Astrocyte (in vitro differentiated cells and primary cell): ENCODE results near the gene CCDC85A. TPM values are rescaled to one million over a fixed set of nuclear protein-coding genes. Genes with fewer than 3 reads are reported as not detected.
A peak's percentile ranks its signal among the peaks of the same experiment; 100 is the strongest.

Experiments
- DNase-seq: peaks from one replicate; pipeline ENCODE4 v3.0.0-alpha.2; 2010; ENCODE audit warnings: low read depth
- FAIRE-seq: peaks from 2 replicates; lab custom pipeline; 2011; peaks lifted over from hg19 to GRCh38; lab: Jason Lieb, UNC
- H2AFZ ChIP-seq: 2 replicates; pipeline ENCODE4 v1.6.0; 2012; ENCODE audit warnings: low read depth, low read length, inconsistent platforms
- H3K27ac ChIP-seq: 2 replicates; pipeline ENCODE4 v1.5.1; 2011; ENCODE audit warnings: low read depth, low read length, inconsistent platforms
- H3K27me3 ChIP-seq: 2 replicates; pipeline ENCODE4 v1.6.0; 2011; ENCODE audit warnings: low read length, inconsistent platforms; ENCODE audit not compliant: insufficient read depth
- H3K36me3 ChIP-seq: 2 replicates; pipeline ENCODE4 v1.5.1; 2011; ENCODE audit warnings: low read length, inconsistent platforms; ENCODE audit not compliant: insufficient read depth
- H3K4me1 ChIP-seq: 2 replicates; pipeline ENCODE4 v1.5.1; 2011; ENCODE audit warnings: low read length, inconsistent platforms; ENCODE audit not compliant: insufficient read depth
- H3K4me2 ChIP-seq: 2 replicates; pipeline ENCODE4 v1.6.0; 2012; ENCODE audit warnings: low read length, inconsistent platforms
- H3K4me3 ChIP-seq: 2 replicates; pipeline ENCODE4 v1.5.1; 2011; ENCODE audit warnings: low read depth, mild to moderate bottlenecking, low read length, inconsistent platforms; ENCODE audit not compliant: insufficient read depth
- H3K79me2 ChIP-seq: 2 replicates; pipeline ENCODE4 v1.6.0; 2012; ENCODE audit warnings: mild to moderate bottlenecking, low read length, inconsistent platforms; ENCODE audit not compliant: insufficient read depth
- H3K9ac ChIP-seq: 2 replicates; pipeline ENCODE4 v1.6.0; 2012; ENCODE audit warnings: mild to moderate bottlenecking, low read length, inconsistent platforms
- H3K9me3 ChIP-seq: 2 replicates; pipeline ENCODE4 v1.5.1; 2012; ENCODE audit warnings: low read depth, mild to moderate bottlenecking, low read length, inconsistent platforms; ENCODE audit not compliant: insufficient read depth
- H4K20me1 ChIP-seq: 2 replicates; pipeline ENCODE4 v1.6.0; 2012; ENCODE audit warnings: low read length, inconsistent platforms; ENCODE audit not compliant: insufficient read depth
- H3K27ac Mint-ChIP-seq: one replicate; pipeline ENCODE4 v1.8.0; 2021; ENCODE audit warnings: mild to moderate bottlenecking, mixed read lengths; ENCODE audit not compliant: unreplicated experiment
- H3K27me3 Mint-ChIP-seq: one replicate; pipeline ENCODE4 v1.8.0; 2021; ENCODE audit warnings: low read depth, mixed read lengths; ENCODE audit not compliant: unreplicated experiment
- H3K36me3 Mint-ChIP-seq: one replicate; pipeline ENCODE4 v1.8.0; 2021; ENCODE audit warnings: low read depth, mixed read lengths; ENCODE audit not compliant: unreplicated experiment
- H3K4me1 Mint-ChIP-seq: one replicate; pipeline ENCODE4 v1.8.0; 2021; ENCODE audit warnings: low read depth, mixed read lengths; ENCODE audit not compliant: unreplicated experiment
- H3K4me3 Mint-ChIP-seq: one replicate; pipeline ENCODE4 v1.8.0; 2021; ENCODE audit warnings: mild to moderate bottlenecking, moderate library complexity, mixed read lengths; ENCODE audit not compliant: unreplicated experiment
- H3K9me3 Mint-ChIP-seq: one replicate; pipeline ENCODE4 v1.8.0; 2021; ENCODE audit warnings: mild to moderate bottlenecking, mixed read lengths; ENCODE audit not compliant: unreplicated experiment
- CTCF ChIP-seq: IDR thresholded peaks from 2 replicates; pipeline ENCODE4 v1.5.1; 2011; ENCODE audit warnings: low read depth, mild to moderate bottlenecking, inconsistent platforms, low read length, moderate library complexity; ENCODE audit not compliant: insufficient read depth
- EZH2 ChIP-seq: IDR thresholded peaks from 2 replicates; pipeline ENCODE4 v1.6.1; 2012; ENCODE audit warnings: mild to moderate bottlenecking, low read length, inconsistent platforms; ENCODE audit not compliant: insufficient read depth
- total RNA-seq: library from RNA; stranded (reverse); gene quantifications from 2 replicates; pipeline ENCODE4 v1.2.1, GENCODE V29; 2021

The CCDC85A gene
- total RNA-seq, 1 donor from 2014 or later = 8.9 TPM

GRCh38 chr2:56288838-56289580 lies 105.2 kb downstream of the CCDC85A start:
- H3K9ac ChIP-seq = no peak overlapping the region
- H3K4me3 ChIP-seq = no peak overlapping the region
- FAIRE-seq = no peak
- H3K9me3 Mint-ChIP-seq = no peaks in the 10 kb centered on the region
- H3K4me1 ChIP-seq = peaks cover 13% of the 10 kb centered on the region
- no peaks in the 10 kb centered on the region for H4K20me1 ChIP-seq
- H3K36me3 ChIP-seq = no peaks in the 10 kb centered on the region
- H3K4me2 ChIP-seq = no peak overlapping the region
- H3K36me3 Mint-ChIP-seq = peaks cover 2% of the 10 kb centered on the region
- H3K27me3 ChIP-seq = no peaks in the 10 kb centered on the region
- H3K9me3 ChIP-seq = no peaks in the 10 kb centered on the region
- TF ChIP-seq EZH2 = no peak
- no peak for TF ChIP-seq CTCF
- no peaks in the 10 kb centered on the region for H3K79me2 ChIP-seq
- H3K27ac Mint-ChIP-seq = peak overlapping the region; percentile 67
- no peak overlapping the region for H2AFZ ChIP-seq
- H3K4me3 Mint-ChIP-seq = no peak overlapping the region
- DNase-seq = no peak
- H3K4me1 Mint-ChIP-seq = peaks cover 36% of the 10 kb centered on the region
- H3K27me3 Mint-ChIP-seq = no peaks in the 10 kb centered on the region
- no peak overlapping the region for H3K27ac ChIP-seq

- Histone ChIP-seq H3K4me1 (peaks cover 12% of the 10 kb centered on the region), H3K9ac (no peak overlapping the region), H3K4me3 (no peak overlapping the region), H3K27me3 (no peaks in the 10 kb centered on the region), H3K9me3 (no peaks in the 10 kb centered on the region), H4K20me1 (no peaks in the 10 kb centered on the region), H3K27ac (no peak overlapping the region), H3K79me2 (no peaks in the 10 kb centered on the region), H2AFZ (no peak overlapping the region), H3K4me2 (no peak overlapping the region), H3K36me3 (no peaks in the 10 kb centered on the region)
- Mint-ChIP-seq H3K36me3 (peaks cover 2% of the 10 kb centered on the region), H3K9me3 (no peaks in the 10 kb centered on the region), H3K27me3 (no peaks in the 10 kb centered on the region), H3K4me1 (peaks cover 34% of the 10 kb centered on the region), H3K27ac (no peak overlapping the region), H3K4me3 (no peak overlapping the region)
- FAIRE-seq = no peak
- no peak for DNase-seq
- TF ChIP-seq CTCF (no peak), EZH2 (no peak)
Observed at GRCh38 chr2:56291711-56292110, 107.9 kb downstream of the CCDC85A start.

GRCh38 chr2:56292951-56293350 lies 109.2 kb downstream of the CCDC85A start:
- Histone ChIP-seq H3K27ac (no peak overlapping the region), H3K36me3 (no peaks in the 10 kb centered on the region), H3K9me3 (no peaks in the 10 kb centered on the region), H3K27me3 (no peaks in the 10 kb centered on the region), H3K4me2 (no peak overlapping the region), H3K9ac (no peak overlapping the region), H3K4me1 (no peaks in the 10 kb centered on the region), H4K20me1 (no peaks in the 10 kb centered on the region), H3K79me2 (no peaks in the 10 kb centered on the region), H2AFZ (no peak overlapping the region), H3K4me3 (no peak overlapping the region)
- H3K4me1 Mint-ChIP-seq = peaks cover 21% of the 10 kb centered on the region
- H3K27me3 Mint-ChIP-seq = no peaks in the 10 kb centered on the region
- no peak for TF ChIP-seq EZH2
- no peak for TF ChIP-seq CTCF
- no peak overlapping the region for H3K27ac Mint-ChIP-seq
- H3K36me3 Mint-ChIP-seq = peaks cover 2% of the 10 kb centered on the region
- no peak for FAIRE-seq
- H3K9me3 Mint-ChIP-seq = no peaks in the 10 kb centered on the region
- no peak overlapping the region for H3K4me3 Mint-ChIP-seq
- DNase-seq = no peak
